Ascending aorta (tissue), 2 donors: ENCODE measurements around the gene GJB3. TPM values are rescaled to one million over a fixed set of nuclear protein-coding genes. Genes with fewer than 3 reads are reported as not detected.
A peak's percentile ranks its signal among the peaks of the same experiment; 100 is the strongest.

ENCODE experiments used
- DNase-seq, 2 donors: peaks; one replicate each; pipeline ENCODE4 v3.0.0-alpha.2; 2019; ENCODE audit warnings: low spot score in 2 of 2
- H3K27ac ChIP-seq, 2 donors: fragments of 200-600 bp; sonication (generic); one replicate each; pipeline ENCODE4 v1.5.1; 2016 to 2017; ENCODE audit warnings: mild to moderate bottlenecking in 1 of 2
- H3K27me3 ChIP-seq: fragments of 200-600 bp; sonication (generic); one replicate; pipeline ENCODE4 v1.5.1; 2017
- H3K36me3 ChIP-seq, 2 donors: fragments of 200-600 bp; sonication (generic); one replicate each; pipeline ENCODE4 v1.5.1; 2016
- H3K4me1 ChIP-seq, 2 donors: fragments of 200-600 bp; sonication (generic); one replicate each; pipeline ENCODE4 v1.5.1; 2016 to 2017; ENCODE audit warnings: mild to moderate bottlenecking in 1 of 2
- H3K4me3 ChIP-seq, 2 donors: fragments of 200-600 bp; sonication (generic); one replicate each; pipeline ENCODE4 v1.5.1; 2016 to 2017; ENCODE audit warnings: mild to moderate bottlenecking in 1 of 2
- H3K9me3 ChIP-seq, 2 donors: fragments of 200-600 bp; sonication (generic); one replicate each; pipeline ENCODE4 v1.5.1; 2016
- CTCF ChIP-seq, 3 experiments: fragments of 200-600 bp in 2 of 3; fragments of 450-650 bp in 1 of 3; sonication (generic) in 2 of 3; IDR thresholded peaks; one replicate each; pipeline ENCODE4 v1.5.1; 2016 to 2019; ENCODE audit warnings: antibody characterized with exemption in 3 of 3, mild to moderate bottlenecking in 1 of 3, moderate library complexity in 1 of 3
- intact Hi-C: fragments of 100-400 bp; cut with DNase I; formaldehyde crosslinking; loops from one replicate; pipeline ENCODE4 v1.15.1; 2023
- total RNA-seq: library from RNA; depleted of rRNA; stranded (reverse); fragments of >200 nt; gene quantifications from one replicate; pipeline ENCODE4 v1.1.0, GENCODE V29; 2016

Gene GJB3
- total RNA-seq, 1 donor from 2014 or later = not detected

DNA sequence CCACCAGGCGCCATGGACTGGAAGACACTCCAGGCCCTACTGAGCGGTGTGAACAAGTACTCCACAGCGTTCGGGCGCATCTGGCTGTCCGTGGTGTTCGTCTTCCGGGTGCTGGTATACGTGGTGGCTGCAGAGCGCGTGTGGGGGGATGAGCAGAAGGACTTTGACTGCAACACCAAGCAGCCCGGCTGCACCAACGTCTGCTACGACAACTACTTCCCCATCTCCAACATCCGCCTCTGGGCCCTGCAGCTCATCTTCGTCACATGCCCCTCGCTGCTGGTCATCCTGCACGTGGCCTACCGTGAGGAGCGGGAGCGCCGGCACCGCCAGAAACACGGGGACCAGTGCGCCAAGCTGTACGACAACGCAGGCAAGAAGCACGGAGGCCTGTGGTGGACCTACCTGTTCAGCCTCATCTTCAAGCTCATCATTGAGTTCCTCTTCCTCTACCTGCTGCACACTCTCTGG lies 3.8 kb downstream of the GJB3 start:
- Histone ChIP-seq H3K27me3 (peaks cover 6% of the 10 kb centered on the region), H3K27ac (no peak overlapping the region), H3K4me3 (no peak overlapping the region), H3K4me1 (peaks cover 5 to 24% of the 10 kb centered on the region in 2 donors), H3K9me3 (no peaks in the 10 kb centered on the region), H3K36me3 (no peaks in the 10 kb centered on the region)
- no peak for TF ChIP-seq CTCF (IDR thresholded peaks at IDR 0.05)
- intact Hi-C loops = no loop called here
- DNase-seq = peak in 1 of 2 donors; percentile 61

- intact Hi-C loops = no loop called here
- Histone ChIP-seq H3K27me3 (peaks cover 6% of the 10 kb centered on the region), H3K4me1 (peaks cover 5 to 24% of the 10 kb centered on the region in 2 donors), H3K36me3 (no peaks in the 10 kb centered on the region), H3K27ac (no peak overlapping the region), H3K4me3 (no peak overlapping the region), H3K9me3 (no peaks in the 10 kb centered on the region)
- no peak for TF ChIP-seq CTCF (IDR thresholded peaks at IDR 0.05)
- DNase-seq = peak in 1 of 2 donors; percentile 55
Measured at GRCh38 chr1:34785231-34785874, 4.3 kb downstream of the GJB3 start.

- intact Hi-C loops = loop anchor here (1.0 kb wide), 2 partner anchors 66 to 80 kb away; no protein-coding TSS in a partner anchor
- H3K9me3 ChIP-seq = no peaks in the 10 kb centered on the region
- no peaks in the 10 kb centered on the region for H3K36me3 ChIP-seq
- H3K4me3 ChIP-seq = no peak overlapping the region
- DNase-seq = peak in 1 of 2 donors; percentile 59
- no peak overlapping the region for H3K27ac ChIP-seq
- peaks cover 5 to 21% of the 10 kb centered on the region in 2 donors for H3K4me1 ChIP-seq
- no peak for TF ChIP-seq CTCF (IDR thresholded peaks at IDR 0.05)
- peaks cover 6% of the 10 kb centered on the region for H3K27me3 ChIP-seq
Measured at GRCh38 chr1:34785875-34786470, 5.0 kb downstream of the GJB3 start.

DNA sequence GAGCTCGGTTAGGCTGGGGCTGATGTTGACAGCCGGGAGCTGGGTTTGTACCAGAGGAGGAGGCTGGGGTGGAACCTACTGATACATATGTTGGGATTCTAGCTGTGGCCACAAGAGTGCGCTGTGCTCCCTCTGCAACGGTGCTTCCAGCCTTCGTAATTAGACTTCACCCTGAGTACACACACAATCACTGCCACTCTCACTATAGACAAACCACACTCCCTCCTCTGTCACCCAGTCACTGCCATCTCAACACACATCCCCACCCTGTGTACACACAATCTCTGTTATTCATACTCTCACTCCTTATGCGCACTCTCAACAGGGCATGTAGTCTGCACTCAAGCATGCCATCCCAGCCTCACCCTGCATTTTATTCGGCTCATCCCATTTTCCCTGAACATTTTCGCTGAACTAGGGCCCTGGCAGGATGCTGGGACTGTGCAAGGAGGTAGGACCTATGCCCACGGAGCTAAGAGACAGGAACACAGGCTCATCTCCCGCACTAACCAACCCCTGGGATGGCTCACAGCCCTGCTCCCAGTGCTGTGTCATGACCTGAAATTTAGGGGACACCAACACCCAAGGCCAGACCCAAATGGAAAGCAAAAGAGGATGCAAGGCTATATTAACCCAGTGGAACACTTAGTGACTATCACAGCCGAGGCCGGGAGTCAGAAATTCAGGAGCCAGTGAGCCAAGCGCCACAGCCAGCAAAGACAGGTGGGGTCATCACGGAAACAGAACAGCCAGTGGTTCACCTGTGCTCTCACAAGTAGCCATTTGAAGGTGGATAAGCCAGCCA lies 5.7 kb downstream of the GJB3 start:
- intact Hi-C loops = loop anchor here (1.0 kb wide), 2 partner anchors 66 to 80 kb away; no protein-coding TSS in a partner anchor
- peak; percentile 85 to 86 (median 85) for TF ChIP-seq CTCF (IDR thresholded peaks at IDR 0.05)
- no peaks in the 10 kb centered on the region for H3K36me3 ChIP-seq
- peak overlapping the region; percentile 48 to 50 for H3K27ac ChIP-seq
- H3K4me3 ChIP-seq = no peak overlapping the region
- DNase-seq = peak in 1 of 2 donors; percentile 81
- H3K9me3 ChIP-seq = no peaks in the 10 kb centered on the region
- H3K27me3 ChIP-seq = peaks cover under 1% of the 10 kb centered on the region
- H3K4me1 ChIP-seq = peaks cover 3 to 13% of the 10 kb centered on the region in 2 donors

DNA sequence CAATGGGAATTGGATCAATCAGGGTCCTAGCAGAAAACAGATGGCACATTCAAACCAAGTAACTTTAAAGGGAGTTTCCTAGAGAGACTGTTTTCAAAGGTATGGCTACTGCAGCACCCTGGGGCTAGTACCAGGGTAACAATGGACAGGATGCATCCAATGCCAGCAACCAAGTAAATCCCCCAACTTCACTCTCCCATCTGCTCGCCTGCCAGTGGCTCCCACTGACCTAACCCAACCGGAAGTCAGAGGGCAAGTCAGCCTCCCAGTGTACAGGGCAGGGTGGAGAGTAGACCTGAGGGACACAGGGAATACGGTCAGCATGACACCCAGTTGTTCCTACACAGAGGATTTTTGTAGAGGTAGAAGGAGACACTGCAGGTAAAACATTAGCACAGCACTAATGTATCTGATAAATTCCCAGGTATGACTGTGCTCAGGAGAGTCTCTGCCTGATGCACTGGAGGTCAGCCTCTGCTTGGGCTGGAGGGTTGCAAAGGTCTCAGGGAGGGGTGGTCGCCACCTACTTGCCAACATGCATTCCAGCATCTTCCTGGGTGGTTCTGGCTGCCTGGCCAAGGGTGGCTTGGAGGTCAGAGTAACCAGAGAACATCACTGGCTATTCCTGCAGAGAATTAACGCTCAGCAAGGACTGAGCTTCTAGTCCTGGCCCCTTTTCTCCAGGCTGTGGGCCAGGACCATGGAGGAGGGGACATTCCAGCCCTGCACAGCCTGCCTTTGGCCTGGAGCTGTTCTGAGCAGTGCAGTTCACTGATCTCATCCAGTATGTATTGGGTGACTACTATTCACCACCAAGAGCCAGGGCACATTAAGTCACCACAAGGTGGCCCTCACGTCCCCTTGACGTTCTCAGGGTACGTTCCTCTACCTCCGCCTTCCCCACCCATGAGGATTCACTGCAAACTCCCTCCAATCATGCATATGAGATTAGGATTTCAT lies 6.7 kb downstream of the GJB3 start:
- intact Hi-C loops = no loop called here
- peak; percentile 30 to 56 (median 49) for TF ChIP-seq CTCF (IDR thresholded peaks at IDR 0.05)

More for the DNA sequence above, 6.7 kb downstream of the GJB3 start:
- Histone ChIP-seq H3K27me3 (no peaks in the 10 kb centered on the region), H3K9me3 (no peaks in the 10 kb centered on the region), H3K4me1 (peaks cover 10 to 20% of the 10 kb centered on the region in 2 donors), H3K4me3 (no peak overlapping the region), H3K36me3 (no peaks in the 10 kb centered on the region), H3K27ac (peak overlapping the region; percentile 50 to 63)
- peak in 1 of 2 donors; percentile 72 for DNase-seq
